Suprapubic skin (tissue), 4 donors: ENCODE measurements around the gene SH2D1A.

ENCODE experiments used
- CTCF ChIP-seq, 2 donors: fragments of 200-600 bp in 1 of 2; fragments of 450-650 bp in 1 of 2; sonication (generic) in 1 of 2; IDR thresholded peaks; one replicate each; pipeline ENCODE4 v1.5.1; 2016 to 2019; ENCODE audit warnings: antibody characterized with exemption in 2 of 2, mild to moderate bottlenecking in 1 of 2, moderate library complexity in 1 of 2
- EP300 ChIP-seq: sonication (generic); formaldehyde crosslinking; IDR thresholded peaks from one replicate; pipeline ENCODE4 v1.6.1; 2017; ENCODE audit warnings: antibody characterized with exemption
- POLR2A ChIP-seq, 2 donors: fragments of 450-650 bp; IDR thresholded peaks; one replicate each; pipeline ENCODE4 v1.6.1; 2017; ENCODE audit warnings: antibody characterized with exemption in 2 of 2, mild to moderate bottlenecking in 2 of 2, moderate library complexity in 2 of 2
- POLR2AphosphoS5 ChIP-seq, 3 donors: sonication (generic); formaldehyde crosslinking; IDR thresholded peaks; one replicate each; pipeline ENCODE4 v1.6.1; 2017; ENCODE audit warnings: antibody characterized with exemption in 3 of 3

DNA sequence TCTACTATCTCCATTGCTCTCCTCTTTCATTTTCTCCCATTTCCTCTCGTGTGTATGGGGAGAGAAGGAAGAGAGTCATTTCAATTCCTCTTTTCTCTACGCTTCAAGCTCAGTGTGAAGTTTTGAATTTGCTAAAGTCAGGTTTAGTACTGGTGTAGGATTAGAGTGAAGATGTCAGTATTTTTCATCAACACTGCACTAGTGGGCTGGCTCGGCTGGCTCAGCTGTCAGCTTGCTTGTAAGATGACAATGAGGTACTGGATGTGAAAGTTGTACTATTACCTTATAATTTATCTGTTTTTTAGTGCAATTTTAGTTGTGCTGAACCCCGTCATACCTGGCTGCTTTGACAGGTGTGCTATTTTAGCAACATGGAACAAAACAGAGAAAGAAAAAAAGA, 2.1 kb upstream of the SH2D1A start:
- TF ChIP-seq CTCF (IDR thresholded peaks at IDR 0.05), result no peak
- no peak for TF ChIP-seq POLR2AphosphoS5 (IDR thresholded peaks at IDR 0.05)
- no peak for TF ChIP-seq POLR2A (IDR thresholded peaks at IDR 0.05)
- TF ChIP-seq EP300, result no peak
